ENCODE data around the gene CEMP1.

DNA sequence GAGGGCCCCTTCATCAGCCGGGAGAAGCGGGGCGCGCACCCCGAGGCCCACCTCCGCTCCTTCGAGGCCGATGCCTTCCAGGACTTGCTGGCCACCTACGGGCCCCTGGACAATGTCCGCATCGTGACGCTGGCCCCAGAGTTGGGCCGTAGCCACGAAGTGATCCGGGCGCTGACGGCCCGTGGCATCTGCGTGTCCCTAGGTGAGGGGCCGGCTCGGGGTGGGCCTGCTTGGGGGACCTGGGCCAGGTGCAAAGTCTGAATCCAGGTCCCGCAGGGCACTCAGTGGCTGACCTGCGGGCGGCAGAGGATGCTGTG is 3.5 kb downstream of the CEMP1 start:
- TF ChIP-seq, protein P1, sequence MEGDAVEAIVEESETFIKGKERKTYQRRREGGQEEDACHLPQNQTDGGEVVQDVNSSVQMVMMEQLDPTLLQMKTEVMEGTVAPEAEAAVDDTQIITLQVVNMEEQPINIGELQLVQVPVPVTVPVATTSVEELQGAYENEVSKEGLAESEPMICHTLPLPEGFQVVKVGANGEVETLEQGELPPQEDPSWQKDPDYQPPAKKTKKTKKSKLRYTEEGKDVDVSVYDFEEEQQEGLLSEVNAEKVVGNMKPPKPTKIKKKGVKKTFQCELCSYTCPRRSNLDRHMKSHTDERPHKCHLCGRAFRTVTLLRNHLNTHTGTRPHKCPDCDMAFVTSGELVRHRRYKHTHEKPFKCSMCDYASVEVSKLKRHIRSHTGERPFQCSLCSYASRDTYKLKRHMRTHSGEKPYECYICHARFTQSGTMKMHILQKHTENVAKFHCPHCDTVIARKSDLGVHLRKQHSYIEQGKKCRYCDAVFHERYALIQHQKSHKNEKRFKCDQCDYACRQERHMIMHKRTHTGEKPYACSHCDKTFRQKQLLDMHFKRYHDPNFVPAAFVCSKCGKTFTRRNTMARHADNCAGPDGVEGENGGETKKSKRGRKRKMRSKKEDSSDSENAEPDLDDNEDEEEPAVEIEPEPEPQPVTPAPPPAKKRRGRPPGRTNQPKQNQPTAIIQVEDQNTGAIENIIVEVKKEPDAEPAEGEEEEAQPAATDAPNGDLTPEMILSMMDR (IDR thresholded peaks at IDR 0.05) = no peak
- no peak for TF ChIP-seq POLR2A (IDR thresholded peaks at IDR 0.05)
